ENCODE results near the gene HPS3. TPM values are rescaled to one million over a fixed set of nuclear protein-coding genes. Genes with fewer than 3 reads are reported as not detected.

HPS3 gene
- polyA plus RNA-seq, 1 donor from 2014 or later, result 17.1 TPM

DNA sequence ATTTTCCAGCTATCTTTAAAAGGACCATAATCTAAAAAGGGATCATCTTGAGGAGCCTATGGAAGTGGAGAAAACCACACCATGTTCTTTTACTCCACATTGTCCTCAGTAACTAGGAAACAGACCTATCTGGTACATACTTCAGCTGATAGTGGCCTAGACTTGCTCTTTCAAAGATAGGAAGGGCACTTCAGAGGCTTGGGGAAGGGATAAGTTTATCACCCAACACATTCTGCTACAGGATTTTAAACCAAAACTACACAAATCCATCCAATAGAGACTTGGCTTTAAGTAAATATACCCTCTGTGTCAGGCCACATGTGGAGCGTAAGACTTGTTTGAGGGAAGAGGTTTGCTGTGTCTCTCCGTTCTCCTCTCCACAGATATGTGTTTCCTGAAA, 56.8 kb downstream of the HPS3 start:
- H3F3A ChIP-seq (ENCODE audit: insufficient read depth, low read length, poor library complexity, severe bottlenecking), result no peaks in the 10 kb centered on the region
- TF ChIP-seq EZH2 (IDR thresholded peaks at IDR 0.05; ENCODE audit: borderline replicate concordance, insufficient read depth, low read length, poor library complexity, severe bottlenecking), result no peak
- TF ChIP-seq, protein P1, sequence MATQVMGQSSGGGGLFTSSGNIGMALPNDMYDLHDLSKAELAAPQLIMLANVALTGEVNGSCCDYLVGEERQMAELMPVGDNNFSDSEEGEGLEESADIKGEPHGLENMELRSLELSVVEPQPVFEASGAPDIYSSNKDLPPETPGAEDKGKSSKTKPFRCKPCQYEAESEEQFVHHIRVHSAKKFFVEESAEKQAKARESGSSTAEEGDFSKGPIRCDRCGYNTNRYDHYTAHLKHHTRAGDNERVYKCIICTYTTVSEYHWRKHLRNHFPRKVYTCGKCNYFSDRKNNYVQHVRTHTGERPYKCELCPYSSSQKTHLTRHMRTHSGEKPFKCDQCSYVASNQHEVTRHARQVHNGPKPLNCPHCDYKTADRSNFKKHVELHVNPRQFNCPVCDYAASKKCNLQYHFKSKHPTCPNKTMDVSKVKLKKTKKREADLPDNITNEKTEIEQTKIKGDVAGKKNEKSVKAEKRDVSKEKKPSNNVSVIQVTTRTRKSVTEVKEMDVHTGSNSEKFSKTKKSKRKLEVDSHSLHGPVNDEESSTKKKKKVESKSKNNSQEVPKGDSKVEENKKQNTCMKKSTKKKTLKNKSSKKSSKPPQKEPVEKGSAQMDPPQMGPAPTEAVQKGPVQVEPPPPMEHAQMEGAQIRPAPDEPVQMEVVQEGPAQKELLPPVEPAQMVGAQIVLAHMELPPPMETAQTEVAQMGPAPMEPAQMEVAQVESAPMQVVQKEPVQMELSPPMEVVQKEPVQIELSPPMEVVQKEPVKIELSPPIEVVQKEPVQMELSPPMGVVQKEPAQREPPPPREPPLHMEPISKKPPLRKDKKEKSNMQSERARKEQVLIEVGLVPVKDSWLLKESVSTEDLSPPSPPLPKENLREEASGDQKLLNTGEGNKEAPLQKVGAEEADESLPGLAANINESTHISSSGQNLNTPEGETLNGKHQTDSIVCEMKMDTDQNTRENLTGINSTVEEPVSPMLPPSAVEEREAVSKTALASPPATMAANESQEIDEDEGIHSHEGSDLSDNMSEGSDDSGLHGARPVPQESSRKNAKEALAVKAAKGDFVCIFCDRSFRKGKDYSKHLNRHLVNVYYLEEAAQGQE (IDR thresholded peaks at IDR 0.05; ENCODE audit: borderline replicate concordance), result no peak
- no peak overlapping the region for H2AFZ ChIP-seq (ENCODE audit: low read depth, low read length)
- no peaks in the 10 kb centered on the region for H3K27me3 ChIP-seq (ENCODE audit: insufficient read depth, low read depth, low read length)
- H3K36me3 ChIP-seq (ENCODE audit: insufficient read depth, low read length), result no peaks in the 10 kb centered on the region
- no peak overlapping the region for H3K27ac ChIP-seq (ENCODE audit: low read length)
- H3K9ac ChIP-seq (ENCODE audit: low read length), result no peak overlapping the region
- no peaks in the 10 kb centered on the region for H3K9me2 ChIP-seq (ENCODE audit: insufficient read depth, low read length)
- no peaks in the 10 kb centered on the region for H4K20me1 ChIP-seq (ENCODE audit: insufficient read depth)
- H3K9me3 ChIP-seq (ENCODE audit: low read length), result peaks cover 4% of the 10 kb centered on the region
- H3K79me2 ChIP-seq (replicated peaks; ENCODE audit: insufficient read depth, low read length), result no peaks in the 10 kb centered on the region
- H3K4me2 ChIP-seq (ENCODE audit: low read length), result no peak overlapping the region
- no peak overlapping the region for H3K4me3 ChIP-seq (ENCODE audit: low read length)

DNA sequence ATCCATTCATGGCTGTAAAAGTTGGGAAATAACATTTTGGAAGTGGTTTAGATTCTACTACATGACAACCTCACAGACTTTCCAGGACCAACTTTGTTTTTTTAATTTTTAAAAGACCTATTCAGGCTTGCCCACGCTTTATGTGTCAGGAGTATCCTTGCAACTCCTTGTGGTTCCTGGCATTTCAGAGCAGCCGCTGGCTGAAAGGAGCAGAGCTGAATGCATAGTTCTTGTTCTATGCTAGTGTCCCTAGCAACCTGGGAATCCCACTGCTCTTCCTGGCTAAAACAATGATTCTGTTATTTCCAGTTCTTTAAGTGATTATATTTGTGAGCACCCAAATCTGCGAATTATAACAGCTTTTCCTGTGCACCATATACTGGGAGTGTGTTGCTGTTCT, 57.3 kb downstream of the HPS3 start:
- H3K4me3 ChIP-seq (ENCODE audit: low read length), result no peak overlapping the region
- no peaks in the 10 kb centered on the region for H3K9me2 ChIP-seq (ENCODE audit: insufficient read depth, low read length)
- H3K4me2 ChIP-seq (ENCODE audit: low read length), result no peak overlapping the region
- no peaks in the 10 kb centered on the region for H3K36me3 ChIP-seq (ENCODE audit: insufficient read depth, low read length)
- no peak overlapping the region for H3K9ac ChIP-seq (ENCODE audit: low read length)
- H3K9me3 ChIP-seq (ENCODE audit: low read length), result peaks cover 4% of the 10 kb centered on the region
- H2AFZ ChIP-seq (ENCODE audit: low read depth, low read length), result no peak overlapping the region
- H3K27ac ChIP-seq (ENCODE audit: low read length), result no peak overlapping the region
- H3F3A ChIP-seq (ENCODE audit: insufficient read depth, low read length, poor library complexity, severe bottlenecking), result no peaks in the 10 kb centered on the region
- no peaks in the 10 kb centered on the region for H4K20me1 ChIP-seq (ENCODE audit: insufficient read depth)
- no peaks in the 10 kb centered on the region for H3K79me2 ChIP-seq (replicated peaks; ENCODE audit: insufficient read depth, low read length)
- TF ChIP-seq EZH2 (IDR thresholded peaks at IDR 0.05; ENCODE audit: borderline replicate concordance, insufficient read depth, low read length, poor library complexity, severe bottlenecking), result no peak
- no peak for TF ChIP-seq RAD21 (conservative IDR thresholded peaks at IDR 0.05)
- TF ChIP-seq, protein P1 (IDR thresholded peaks at IDR 0.05; ENCODE audit: borderline replicate concordance), result no peak
- TF ChIP-seq EP300 (conservative IDR thresholded peaks at IDR 0.05; ENCODE audit: poor library complexity, severe bottlenecking), result no peak
- TF ChIP-seq POLR2AphosphoS5 (IDR thresholded peaks at IDR 0.05), result no peak
- TF ChIP-seq MXI1 (conservative IDR thresholded peaks at IDR 0.05; ENCODE audit: poor library complexity, severe bottlenecking), result no peak
- no peak for TF ChIP-seq SMC3 (conservative IDR thresholded peaks at IDR 0.05; ENCODE audit: poor library complexity)
- TF ChIP-seq TAF1 (IDR thresholded peaks at IDR 0.05; ENCODE audit: low read depth), result no peak
- TF ChIP-seq, protein P2, sequence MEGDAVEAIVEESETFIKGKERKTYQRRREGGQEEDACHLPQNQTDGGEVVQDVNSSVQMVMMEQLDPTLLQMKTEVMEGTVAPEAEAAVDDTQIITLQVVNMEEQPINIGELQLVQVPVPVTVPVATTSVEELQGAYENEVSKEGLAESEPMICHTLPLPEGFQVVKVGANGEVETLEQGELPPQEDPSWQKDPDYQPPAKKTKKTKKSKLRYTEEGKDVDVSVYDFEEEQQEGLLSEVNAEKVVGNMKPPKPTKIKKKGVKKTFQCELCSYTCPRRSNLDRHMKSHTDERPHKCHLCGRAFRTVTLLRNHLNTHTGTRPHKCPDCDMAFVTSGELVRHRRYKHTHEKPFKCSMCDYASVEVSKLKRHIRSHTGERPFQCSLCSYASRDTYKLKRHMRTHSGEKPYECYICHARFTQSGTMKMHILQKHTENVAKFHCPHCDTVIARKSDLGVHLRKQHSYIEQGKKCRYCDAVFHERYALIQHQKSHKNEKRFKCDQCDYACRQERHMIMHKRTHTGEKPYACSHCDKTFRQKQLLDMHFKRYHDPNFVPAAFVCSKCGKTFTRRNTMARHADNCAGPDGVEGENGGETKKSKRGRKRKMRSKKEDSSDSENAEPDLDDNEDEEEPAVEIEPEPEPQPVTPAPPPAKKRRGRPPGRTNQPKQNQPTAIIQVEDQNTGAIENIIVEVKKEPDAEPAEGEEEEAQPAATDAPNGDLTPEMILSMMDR (IDR thresholded peaks at IDR 0.05; ENCODE audit: poor library complexity, severe bottlenecking), result no peak
- no peaks in the 10 kb centered on the region for H3K27me3 ChIP-seq (ENCODE audit: insufficient read depth, low read depth, low read length)
